H1 (cell line): ENCODE data around the gene OPHN1. TPM values are rescaled to one million over a fixed set of nuclear protein-coding genes. Genes with fewer than 3 reads are reported as not detected.

Experiments used
- CTCF ChIA-PET: fragments of 300-600 bp; sonication (Branson Sonifier 250); formaldehyde crosslinking; loops from one replicate; lab custom pipeline; 2021; ENCODE audit not compliant: partially characterized antibody; lab: Charles Lee
- POLR2A ChIA-PET: fragments of 300-600 bp; sonication (Branson Sonifier 250); formaldehyde crosslinking; loops from one replicate; lab custom pipeline; 2021; ENCODE audit warnings: inconsistent platforms; ENCODE audit not compliant: partially characterized antibody; lab: Charles Lee
- DNase-seq, 2 experiments: peaks; one replicate each; pipeline versions ENCODE4 v3.0.0 to v3.0.0-alpha.2; 2010 to 2022; ENCODE audit warnings: low spot score in 2 of 2, low read depth in 1 of 2, mixed read lengths in 1 of 2
- FAIRE-seq: peaks from 2 replicates; lab custom pipeline; 2011; peaks lifted over from hg19 to GRCh38; lab: Jason Lieb, UNC
- H2AFZ ChIP-seq: 2 replicates; pipeline ENCODE4 v1.8.1; 2012; ENCODE audit warnings: low read length, inconsistent platforms
- H2AK5ac ChIP-seq: 2 replicates; pipeline ENCODE4 v1.6.1; 2013; ENCODE audit warnings: low read depth, low read length
- H2BK120ac ChIP-seq: replicated peaks from 2 replicates; pipeline ENCODE3; 2013; ENCODE audit warnings: low read depth, low read length, inconsistent platforms
- H2BK12ac ChIP-seq: 2 replicates; pipeline ENCODE4 v1.6.1; 2013; ENCODE audit warnings: low read depth, low read length
- H2BK15ac ChIP-seq: 2 replicates; pipeline ENCODE4 v1.6.1; 2013; ENCODE audit warnings: low read length
- H2BK20ac ChIP-seq: 2 replicates; pipeline ENCODE4 v1.6.1; 2013; ENCODE audit warnings: low read length
- H2BK5ac ChIP-seq: 2 replicates; pipeline ENCODE4 v1.6.1; 2013; ENCODE audit warnings: low read depth, low read length
- H3K14ac ChIP-seq: 2 replicates; pipeline ENCODE4 v1.6.1; 2013; ENCODE audit warnings: inconsistent platforms; ENCODE audit not compliant: insufficient read length
- H3K18ac ChIP-seq: 2 replicates; pipeline ENCODE4 v1.6.1; 2013; ENCODE audit warnings: low read length; ENCODE audit errors: extremely low read depth
- H3K23ac ChIP-seq: 2 replicates; pipeline ENCODE4 v1.6.1; 2013; ENCODE audit warnings: inconsistent platforms; ENCODE audit not compliant: insufficient read length
- H3K23me2 ChIP-seq: 2 replicates; pipeline ENCODE4 v1.6.1; 2013; ENCODE audit warnings: low read depth, low read length
- H3K27ac ChIP-seq: 2 replicates; pipeline ENCODE4 v1.6.1; 2011; ENCODE audit warnings: low read depth, low read length, inconsistent platforms
- H3K27me3 ChIP-seq, 4 experiments: replicated peaks in 1 of 4; 1 replicate in 1 of 4; 2 replicates in 3 of 4; pipeline versions ENCODE4 v1.6.1 to v1.8.1; 2011 to 2013; ENCODE audit warnings: low read length in 3 of 4, mild to moderate bottlenecking in 3 of 4, inconsistent platforms in 2 of 4, mixed read lengths in 2 of 4, moderate library complexity in 1 of 4; ENCODE audit not compliant: control insufficient read depth in 3 of 4, insufficient read depth in 3 of 4; ENCODE audit errors: extremely low read depth in 1 of 4
- H3K36me3 ChIP-seq, 4 experiments: 2 replicates each; pipeline versions ENCODE4 v1.6.1 to v1.8.1; 2011 to 2013; ENCODE audit warnings: mild to moderate bottlenecking in 4 of 4, low read length in 3 of 4, moderate library complexity in 2 of 4, control low read depth in 1 of 4, inconsistent platforms in 1 of 4; ENCODE audit not compliant: insufficient read depth in 4 of 4, control insufficient read depth in 2 of 4
- H3K4ac ChIP-seq: replicated peaks from 2 replicates; pipeline ENCODE3; 2013; ENCODE audit warnings: low read length, low read depth, mixed read lengths, inconsistent platforms; ENCODE audit not compliant: insufficient read length
- H3K4me1 ChIP-seq, 4 experiments: replicated peaks in 1 of 4; 1 replicate in 1 of 4; 2 replicates in 3 of 4; pipeline versions ENCODE4 v1.6.1 to v1.8.1; 2011 to 2013; ENCODE audit warnings: low read length in 3 of 4, inconsistent platforms in 2 of 4, mixed read lengths in 1 of 4; ENCODE audit not compliant: insufficient read depth in 4 of 4, control insufficient read depth in 3 of 4
- H3K4me2 ChIP-seq, 2 experiments: 2 replicates each; pipeline versions ENCODE4 v1.6.1 to v1.8.1; 2011 to 2013; ENCODE audit warnings: low read depth in 2 of 2, low read length in 2 of 2, control low read depth in 1 of 2, inconsistent platforms in 1 of 2, mild to moderate bottlenecking in 1 of 2; ENCODE audit not compliant: insufficient read depth in 1 of 2
- H3K4me3 ChIP-seq, 4 experiments: fragments of 200-600, 300-600 bp in 1 of 4; sonication (generic), shearing (Covaris generic), sonication (Bioruptor Twin) in 1 of 4; 2 replicates each; pipeline versions ENCODE4 v1.5.1 to v1.8.1; 2011 to 2016; ENCODE audit warnings: low read length in 4 of 4, low read depth in 3 of 4, control low read depth in 2 of 4, inconsistent platforms in 2 of 4, mild to moderate bottlenecking in 2 of 4, mixed read lengths in 1 of 4, moderate library complexity in 1 of 4; ENCODE audit not compliant: insufficient read depth in 2 of 4; ENCODE audit errors: extremely low read depth in 1 of 4
- H3K56ac ChIP-seq: replicated peaks from 2 replicates; pipeline ENCODE3; 2013; ENCODE audit warnings: low read depth, mild to moderate bottlenecking, mixed read lengths, low read length, inconsistent platforms; ENCODE audit not compliant: insufficient read length
- H3K79me1 ChIP-seq: 2 replicates; pipeline ENCODE4 v1.6.1; 2013; ENCODE audit warnings: low read depth, low read length, control low read depth
- H3K79me2 ChIP-seq, 2 experiments: 2 replicates each; pipeline versions ENCODE4 v1.6.1 to v1.8.1; 2012 to 2013; ENCODE audit warnings: low read length in 2 of 2, mild to moderate bottlenecking in 2 of 2, inconsistent platforms in 1 of 2; ENCODE audit not compliant: insufficient read depth in 2 of 2, control insufficient read depth in 1 of 2
- H3K9ac ChIP-seq, 4 experiments: replicated peaks in 1 of 4; 1 replicate in 1 of 4; 2 replicates in 3 of 4; pipeline versions ENCODE4 v1.6.1 to v1.8.1; 2011 to 2013; ENCODE audit warnings: low read depth in 3 of 4, low read length in 3 of 4, control low read depth in 2 of 4, mild to moderate bottlenecking in 2 of 4, moderate library complexity in 2 of 4, inconsistent platforms in 1 of 4; ENCODE audit errors: extremely low read depth in 1 of 4
- H3K9me3 ChIP-seq, 2 experiments: 2 replicates each; pipeline versions ENCODE4 v1.6.1 to v1.8.1; 2012 to 2013; ENCODE audit warnings: mild to moderate bottlenecking in 2 of 2, moderate library complexity in 2 of 2, control low read depth in 1 of 2, inconsistent platforms in 1 of 2, low read depth in 1 of 2, low read length in 1 of 2, mixed read lengths in 1 of 2; ENCODE audit not compliant: insufficient read depth in 2 of 2
- H4K20me1 ChIP-seq, 2 experiments: replicated peaks in 1 of 2; 2 replicates each; pipeline versions ENCODE3 to v1.8.1; 2011 to 2013; ENCODE audit warnings: inconsistent platforms in 2 of 2, low read length in 2 of 2, mild to moderate bottlenecking in 1 of 2; ENCODE audit not compliant: insufficient read depth in 2 of 2, control insufficient read depth in 1 of 2
- H4K5ac ChIP-seq: 2 replicates; pipeline ENCODE4 v1.6.1; 2013; ENCODE audit warnings: low read length, low read depth, mixed read lengths, inconsistent platforms; ENCODE audit not compliant: insufficient read length
- H4K8ac ChIP-seq: 2 replicates; pipeline ENCODE4 v1.8.0; 2013; ENCODE audit warnings: mild to moderate bottlenecking, moderate library complexity, low read length, inconsistent platforms; ENCODE audit not compliant: insufficient read depth; ENCODE audit errors: extremely low read depth
- H4K91ac ChIP-seq: replicated peaks from 2 replicates; pipeline ENCODE3; 2013; ENCODE audit warnings: low read length, mixed read lengths, inconsistent platforms; ENCODE audit not compliant: insufficient read length
- ATF2 ChIP-seq: IDR thresholded peaks from 2 replicates; pipeline ENCODE4 v1.6.1; 2012; ENCODE audit warnings: low read length, inconsistent platforms
- ATF3 ChIP-seq: IDR thresholded peaks from 2 replicates; pipeline ENCODE4 v1.6.1; 2011; ENCODE audit warnings: low read depth, mild to moderate bottlenecking, low read length; ENCODE audit not compliant: insufficient read depth
- BCL11A ChIP-seq, 2 experiments: IDR thresholded peaks; one replicate each; pipeline ENCODE4 v1.6.1; 2011; ENCODE audit warnings: low read depth in 2 of 2, low read length in 2 of 2, mild to moderate bottlenecking in 2 of 2
- CBX8 ChIP-seq: fragments of 300-800, 300-1000 bp; sonication (generic); IDR thresholded peaks from 2 replicates; pipeline ENCODE4 v1.7.1; 2016; ENCODE audit warnings: low read depth, low read length, borderline replicate concordance
- CREB1 ChIP-seq: IDR thresholded peaks from 2 replicates; pipeline ENCODE4 v1.6.1; 2012; ENCODE audit warnings: inconsistent platforms
- GTF2F1 ChIP-seq: IDR thresholded peaks from 2 replicates; pipeline ENCODE4 v1.6.1; 2012; ENCODE audit warnings: low read depth, low read length, improper control_type of control experiment, borderline replicate concordance
- KDM4A ChIP-seq: IDR thresholded peaks from one replicate; pipeline ENCODE4 v1.7.1; 2012; ENCODE audit warnings: low read depth, mild to moderate bottlenecking, moderate library complexity, low read length, inconsistent platforms; ENCODE audit not compliant: severe bottlenecking
- NRF1 ChIP-seq: IDR thresholded peaks from 2 replicates; pipeline ENCODE4 v1.6.1; 2011; ENCODE audit warnings: mild to moderate bottlenecking, low read depth, low read length, improper control_type of control experiment
- POLR2AphosphoS5 ChIP-seq: IDR thresholded peaks from 2 replicates; pipeline ENCODE4 v1.6.1; 2011; ENCODE audit warnings: low read depth, low read length
- SAP30 ChIP-seq: fragments of 300-600 bp; sonication (generic); IDR thresholded peaks from 2 replicates; pipeline ENCODE4 v1.7.1; 2012; ENCODE audit warnings: low read length, moderate library complexity, mild to moderate bottlenecking, inconsistent platforms; ENCODE audit not compliant: insufficient read depth, insufficient replicate concordance
- SRF ChIP-seq: IDR thresholded peaks from 2 replicates; pipeline ENCODE4 v1.6.1; 2011; ENCODE audit warnings: mild to moderate bottlenecking, low read depth, low read length, moderate library complexity
- SUZ12 ChIP-seq: fragments of 200-600 bp; sonication (generic); IDR thresholded peaks from 2 replicates; pipeline ENCODE4 v1.6.1; 2012; ENCODE audit warnings: mild to moderate bottlenecking, inconsistent platforms, low read length, moderate library complexity, mixed read lengths
- TBP ChIP-seq: IDR thresholded peaks from 2 replicates; pipeline ENCODE4 v1.6.1; 2011; ENCODE audit warnings: low read depth, low read length, improper control_type of control experiment
- WGBS, 2 experiments: shearing (Covaris generic) in 1 of 2; methylation state at CpG; one replicate each; pipeline versions ENCODE4 v1.1.6 to v1.1.7; 2013 to 2015; ENCODE audit warnings: low lambda C conversion rate in 2 of 2, mixed read lengths in 2 of 2, inconsistent platforms in 1 of 2, low coverage in 1 of 2, missing lambda C conversion rate in 1 of 2; ENCODE audit not compliant: insufficient replicate concordance in 2 of 2, insufficient coverage in 1 of 2, insufficient read length in 1 of 2; ENCODE audit errors: extremely low coverage in 1 of 2, missing lambda C conversion rate in 1 of 2; 5-methylcytosine and 5-hydroxymethylcytosine counted together
- polyA plus RNA-seq, 7 experiments: library from polyadenylated mRNA; depleted of rRNA in 3 of 7; stranded (reverse) in 5 of 7; unstranded in 2 of 7; fragments of >200 nt in 5 of 7; fragments of 200-250 nt in 2 of 7; gene quantifications; 1 replicate in 5 of 7; 2 replicates in 1 of 7; 4 replicates in 1 of 7; pipeline versions ENCODE4 v1.2.1 to v1.2.3, GENCODE V29; 2011 to 2013; ENCODE audit warnings: missing spikeins in 2 of 7, mixed read lengths in 2 of 7
- total RNA-seq: library from RNA; stranded (reverse); fragmentation: NEBNext Ultra II Directional; extraction: Animal tissue kit (Norgen Biotek cat#: 25700); gene quantifications from 2 replicates; pipeline ENCODE4 v1.2.1, GENCODE V29; 2021

Gene OPHN1
- total and polyA plus RNA-seq, 2 of the 8 experiments (the other 6 are each of a cell fraction or from before 2014, with no cell fraction given): 1.2 to 3.5 TPM

DNA sequence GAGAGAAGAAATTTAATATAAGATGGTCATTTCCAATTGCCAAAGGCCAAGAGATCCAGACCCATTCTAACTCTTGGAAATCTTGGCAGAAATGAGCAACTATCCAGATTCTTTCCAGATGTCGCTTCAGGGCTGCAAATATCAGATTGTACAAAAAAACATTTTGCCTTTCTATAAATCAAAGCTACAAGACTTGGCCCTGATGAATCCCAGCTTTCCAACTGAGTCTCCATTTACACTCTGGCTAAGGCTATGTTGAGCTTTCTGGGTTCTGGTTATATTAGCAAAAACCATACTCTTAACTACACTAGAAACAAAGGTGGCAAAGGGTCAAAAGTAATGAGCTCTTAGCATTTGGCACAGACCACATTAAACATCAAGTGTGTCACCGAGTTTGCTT lies 345.8 kb downstream of the OPHN1 start:
- no peaks in the 10 kb centered on the region for H3K36me3 ChIP-seq
- no peak overlapping the region for H2AK5ac ChIP-seq
- no peaks in the 10 kb centered on the region for H3K79me2 ChIP-seq
- no peaks in the 10 kb centered on the region for H4K20me1 ChIP-seq
- H3K9ac ChIP-seq: no peak overlapping the region
- H4K91ac ChIP-seq: no peak overlapping the region
- H3K14ac ChIP-seq: no peak overlapping the region
- H3K4me3 ChIP-seq: no peak overlapping the region
- no peak overlapping the region for H3K4ac ChIP-seq
- FAIRE-seq (no peak), DNase-seq (no peak)
- no peaks in the 10 kb centered on the region for H3K9me3 ChIP-seq
- ChIA-PET POLR2A (no interaction called here), CTCF (interaction anchor here (0.5 to 0.9 kb wide), 2 partner anchors 68 to 364 kb away, joined by 3 to 4 read pairs; no protein-coding TSS in a partner anchor)
- H2BK20ac ChIP-seq: no peak overlapping the region
- H3K56ac ChIP-seq: no peak overlapping the region
- WGBS, 2 experiments: 94% methylated on average over 2 of the region's 2 CpGs; no CpG with 5 or more reads in 1 of the 2 experiments
- H4K5ac ChIP-seq: no peak overlapping the region
- H4K8ac ChIP-seq: no peak overlapping the region
- H2BK15ac ChIP-seq: no peak overlapping the region
- H3K27me3 ChIP-seq: no peaks in the 10 kb centered on the region
- no peak for TF ChIP-seq SRF
- no peak for TF ChIP-seq KDM4A
- TF ChIP-seq POLR2AphosphoS5: no peak
- no peak for TF ChIP-seq SUZ12
- no peak for TF ChIP-seq CREB1
- no peak for TF ChIP-seq ATF2
- TF ChIP-seq NRF1: no peak
- no peak for TF ChIP-seq CBX8
- TF ChIP-seq ATF3: no peak
- no peak for TF ChIP-seq SAP30
- TF ChIP-seq TBP: no peak
- no peak for TF ChIP-seq BCL11A (IDR thresholded peaks at IDR 0.05; ENCODE audit: low read depth in 2 of 2, low read length in 2 of 2)
- TF ChIP-seq GTF2F1: no peak
- H2BK5ac ChIP-seq: no peak overlapping the region
- H2BK120ac ChIP-seq: no peak overlapping the region
- no peaks in the 10 kb centered on the region for H3K23me2 ChIP-seq
- no peak overlapping the region for H3K27ac ChIP-seq
- no peak overlapping the region for H3K18ac ChIP-seq
- no peak overlapping the region for H3K4me2 ChIP-seq
- H3K4me1 ChIP-seq: no peaks in the 10 kb centered on the region
- H2AFZ ChIP-seq: no peak overlapping the region
- H3K23ac ChIP-seq: no peak overlapping the region
- H2BK12ac ChIP-seq: no peak overlapping the region
- H3K79me1 ChIP-seq: no peaks in the 10 kb centered on the region
